ENCODE results near the gene KIRREL3.

The KIRREL3 gene

DNA sequence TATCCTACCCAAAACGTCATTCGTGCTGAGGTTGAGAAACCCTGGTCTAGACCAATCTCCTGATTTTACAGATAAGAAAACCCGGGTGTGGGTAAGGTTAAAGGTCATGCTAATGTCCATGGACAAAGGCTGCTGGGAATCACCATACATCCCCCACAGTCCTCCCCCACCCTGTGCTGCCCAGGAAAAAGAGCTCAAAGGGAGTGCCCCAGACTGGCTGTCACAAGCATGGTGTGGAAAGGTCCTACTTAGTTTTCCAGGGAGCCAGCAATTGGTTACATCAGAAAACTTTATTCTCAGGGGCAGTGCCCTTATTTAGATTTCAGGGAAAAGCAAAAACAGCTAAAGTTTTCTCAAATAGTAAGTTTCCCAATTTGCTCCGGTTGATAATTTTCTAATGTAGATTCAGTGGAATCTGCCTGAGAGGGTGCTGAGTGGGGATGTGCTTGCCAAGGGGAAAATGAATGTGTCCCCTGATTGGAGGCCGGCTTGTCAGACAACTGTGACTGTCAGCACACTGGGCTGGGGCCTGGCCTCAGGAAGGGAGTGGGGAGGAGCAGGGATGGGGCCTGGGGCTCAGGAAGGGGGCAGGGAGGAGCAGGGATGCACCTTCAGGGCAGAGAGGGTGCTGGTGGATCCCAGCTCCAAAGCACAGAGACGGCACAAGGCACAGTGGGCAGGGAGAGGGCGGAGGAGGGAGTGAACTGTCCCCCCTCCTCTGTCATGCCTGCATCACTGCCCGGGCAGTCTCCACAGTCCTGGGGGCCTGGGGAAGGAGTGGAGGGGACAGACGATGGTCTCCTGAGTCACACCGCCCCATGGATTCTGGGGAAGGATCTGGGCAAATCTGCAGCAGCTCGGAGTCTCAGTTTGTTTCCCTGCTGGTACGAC, 263.6 kb downstream of the KIRREL3 start:
- no peak for DNase-seq (ENCODE audit: low read depth, low spot score)
- TF ChIP-seq, protein P1, sequence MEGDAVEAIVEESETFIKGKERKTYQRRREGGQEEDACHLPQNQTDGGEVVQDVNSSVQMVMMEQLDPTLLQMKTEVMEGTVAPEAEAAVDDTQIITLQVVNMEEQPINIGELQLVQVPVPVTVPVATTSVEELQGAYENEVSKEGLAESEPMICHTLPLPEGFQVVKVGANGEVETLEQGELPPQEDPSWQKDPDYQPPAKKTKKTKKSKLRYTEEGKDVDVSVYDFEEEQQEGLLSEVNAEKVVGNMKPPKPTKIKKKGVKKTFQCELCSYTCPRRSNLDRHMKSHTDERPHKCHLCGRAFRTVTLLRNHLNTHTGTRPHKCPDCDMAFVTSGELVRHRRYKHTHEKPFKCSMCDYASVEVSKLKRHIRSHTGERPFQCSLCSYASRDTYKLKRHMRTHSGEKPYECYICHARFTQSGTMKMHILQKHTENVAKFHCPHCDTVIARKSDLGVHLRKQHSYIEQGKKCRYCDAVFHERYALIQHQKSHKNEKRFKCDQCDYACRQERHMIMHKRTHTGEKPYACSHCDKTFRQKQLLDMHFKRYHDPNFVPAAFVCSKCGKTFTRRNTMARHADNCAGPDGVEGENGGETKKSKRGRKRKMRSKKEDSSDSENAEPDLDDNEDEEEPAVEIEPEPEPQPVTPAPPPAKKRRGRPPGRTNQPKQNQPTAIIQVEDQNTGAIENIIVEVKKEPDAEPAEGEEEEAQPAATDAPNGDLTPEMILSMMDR (IDR thresholded peaks at IDR 0.05; ENCODE audit: low read depth, low read length) = no peak
- H3K4me3 ChIP-seq (ENCODE audit: low read depth, low read length) = no peak overlapping the region
- in situ Hi-C loops (cut with HindIII; ENCODE audit: low sequenced_read_pairs) = no loop called here

DNA sequence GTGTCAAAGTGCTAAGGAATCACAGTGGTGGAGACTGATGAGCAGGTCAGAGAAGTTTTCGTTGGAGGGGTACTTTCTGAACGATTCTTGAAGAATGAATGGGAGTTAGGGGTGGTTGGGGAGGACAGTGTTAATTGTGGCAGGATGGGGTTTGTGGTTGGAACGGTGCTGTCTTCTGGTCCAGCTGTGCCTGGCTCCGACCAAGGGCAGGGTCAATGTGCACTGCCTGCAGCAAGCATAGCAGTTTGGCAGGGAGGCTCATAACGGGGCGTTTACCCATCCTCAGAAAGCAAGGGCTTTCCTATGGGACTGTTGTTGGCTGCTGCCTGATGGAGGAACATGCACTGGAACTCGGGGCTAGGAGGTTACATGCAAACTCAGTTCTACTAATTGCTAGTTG, 265.8 kb downstream of the KIRREL3 start:
- in situ Hi-C loops (cut with HindIII; ENCODE audit: low sequenced_read_pairs) = no loop called here
- H3K4me3 ChIP-seq (ENCODE audit: low read depth, low read length) = no peak overlapping the region
- no peak for DNase-seq (ENCODE audit: low read depth, low spot score)
- TF ChIP-seq, protein P1 (IDR thresholded peaks at IDR 0.05; ENCODE audit: low read depth, low read length) = no peak

DNA sequence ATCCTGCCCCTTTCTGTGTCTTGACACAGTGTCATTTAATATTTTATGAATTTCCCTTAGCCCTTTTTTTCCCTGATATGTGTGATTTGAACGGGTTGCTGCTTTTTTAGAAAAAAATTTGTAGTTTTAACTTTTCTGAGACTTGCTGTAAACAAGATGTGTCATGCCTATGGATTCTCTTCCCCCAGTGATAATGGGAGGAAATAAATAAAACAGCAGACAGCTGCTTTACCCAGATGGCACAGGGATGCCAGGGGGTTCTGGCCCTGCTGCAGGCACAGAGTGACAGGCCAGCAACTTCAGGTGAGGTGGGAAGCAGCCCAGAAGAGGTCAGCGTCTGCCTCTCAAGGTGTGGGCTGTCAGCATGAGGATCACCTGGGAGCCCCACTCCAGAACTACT, 266.9 kb downstream of the KIRREL3 start:
- in situ Hi-C loops (cut with HindIII; ENCODE audit: low sequenced_read_pairs) = no loop called here
- TF ChIP-seq, protein P1 (IDR thresholded peaks at IDR 0.05; ENCODE audit: low read depth, low read length) = no peak

DNA sequence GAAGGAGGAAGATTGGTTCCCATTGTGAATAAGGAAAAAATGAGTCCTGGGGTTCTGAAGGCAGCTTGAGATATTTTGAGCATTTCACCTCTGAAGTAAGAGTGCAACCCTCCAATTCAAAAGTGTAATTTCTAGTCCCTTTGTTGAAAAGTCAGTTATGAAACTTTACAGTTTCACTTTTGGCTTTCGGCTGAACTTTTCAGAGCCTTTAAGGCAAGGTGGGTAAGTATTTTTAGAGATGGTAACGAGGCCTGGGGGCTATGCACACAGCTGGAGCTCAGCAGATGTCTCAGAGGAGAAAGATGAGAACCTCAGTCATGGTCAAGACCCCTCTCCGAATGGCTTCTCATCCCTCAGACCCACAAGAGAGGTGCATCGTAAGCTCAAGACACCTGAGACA, 267.6 kb downstream of the KIRREL3 start:
- TF ChIP-seq, protein P1 (IDR thresholded peaks at IDR 0.05; ENCODE audit: low read depth, low read length) = no peak
- DNase-seq (ENCODE audit: low read depth, low spot score) = no peak

More for the DNA sequence above, 266.9 kb downstream of the KIRREL3 start:
- H3K4me3 ChIP-seq (ENCODE audit: low read depth, low read length) = no peak overlapping the region
- DNase-seq (ENCODE audit: low read depth, low spot score) = no peak

DNA sequence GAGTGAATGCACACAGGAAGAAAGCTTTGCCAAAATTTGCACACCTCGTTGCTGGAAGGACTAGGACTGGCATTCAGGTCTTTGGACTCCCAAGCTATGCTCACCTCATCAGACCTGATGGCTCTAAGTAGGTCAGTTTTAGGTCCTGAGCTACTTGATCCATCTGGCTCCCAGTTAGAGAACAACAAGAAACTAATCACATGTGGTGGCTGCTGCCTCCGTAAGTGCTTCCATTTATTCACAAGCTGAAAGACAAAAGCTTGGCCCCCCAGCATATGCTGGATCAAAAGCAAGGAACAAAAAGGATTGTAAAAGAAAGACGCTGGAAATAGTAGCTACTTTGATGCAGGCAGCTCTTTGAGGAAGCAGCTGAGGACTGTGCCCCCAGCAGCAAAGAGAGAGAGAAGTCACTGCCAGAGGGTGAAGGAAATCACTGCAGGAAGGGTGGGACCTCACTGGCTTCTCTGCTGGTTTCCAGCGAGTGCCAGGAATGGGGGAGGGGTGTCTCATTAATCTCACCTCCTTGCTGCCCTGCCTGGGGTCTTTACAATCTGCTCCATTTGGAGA, 268.9 kb downstream of the KIRREL3 start:
- no peak for DNase-seq (ENCODE audit: low read depth, low spot score)
- TF ChIP-seq, protein P1 (IDR thresholded peaks at IDR 0.05; ENCODE audit: low read depth, low read length) = no peak
- in situ Hi-C loops (cut with HindIII; ENCODE audit: low sequenced_read_pairs) = no loop called here
- no peak overlapping the region for H3K4me3 ChIP-seq (ENCODE audit: low read depth, low read length)

More for the DNA sequence above, 267.6 kb downstream of the KIRREL3 start:
- H3K4me3 ChIP-seq (ENCODE audit: low read depth, low read length) = no peak overlapping the region
- in situ Hi-C loops (cut with HindIII; ENCODE audit: low sequenced_read_pairs) = no loop called here

DNA sequence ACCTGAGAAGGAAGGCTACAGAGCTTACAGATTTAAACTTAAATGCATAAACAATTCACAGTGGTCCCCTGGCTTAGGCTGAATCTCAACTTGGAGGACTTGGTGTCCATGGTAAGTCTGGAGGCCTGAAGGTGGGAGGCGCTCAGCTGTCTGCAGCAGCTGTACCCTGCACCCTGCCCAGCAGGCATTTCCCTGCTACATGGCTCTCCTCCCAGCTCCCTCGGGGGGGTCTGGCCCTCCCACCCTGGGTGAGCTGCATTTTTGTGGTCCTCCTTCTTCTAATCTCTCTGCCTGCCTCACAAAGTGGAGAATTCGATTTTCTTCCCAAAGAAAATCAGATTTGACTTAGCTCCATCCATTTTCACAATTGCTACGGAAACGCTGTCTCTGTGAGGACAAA, 273.2 kb downstream of the KIRREL3 start:
- DNase-seq (ENCODE audit: low read depth, low spot score) = no peak
- TF ChIP-seq, protein P1 (IDR thresholded peaks at IDR 0.05; ENCODE audit: low read depth, low read length) = no peak
- in situ Hi-C loops (cut with HindIII; ENCODE audit: low sequenced_read_pairs) = no loop called here
- no peak overlapping the region for H3K4me3 ChIP-seq (ENCODE audit: low read depth, low read length)

Data from astrocyte of the spinal cord (primary cell).